Dermis lymphatic vessel endothelial cell (primary cell): Measurements from ENCODE around the gene ARHGAP8. TPM values are rescaled to one million over a fixed set of nuclear protein-coding genes. Genes with fewer than 3 reads are reported as not detected.

Experiments used
- total RNA-seq: library from RNA; depleted of rRNA; stranded (reverse); fragments of >200 nt; gene quantifications from 2 replicates; pipeline ENCODE4 v1.2.1, GENCODE V29; 2014

ARHGAP8 gene
- 0.09 TPM in 1 of 2 replicates, not detected in the other for total RNA-seq

GRCh38 chr22:44752285-44753188 lies at the start of gene ARHGAP8:
TSS of gene ARHGAP8 (plus strand) at chr22:44752575. CDS start at chr22:44786528, 33,953 bp downstream.

Other genes with a start within 250 kb of the ARHGAP8 start
- gene PRR5, start 50.4 kb upstream of the ARHGAP8 start, total RNA-seq: 10.8 and 11.9 TPM in 2 replicates